Natural killer cell (primary cell): ENCODE measurements around the gene SYT11. TPM values are rescaled to one million over a fixed set of nuclear protein-coding genes. Genes with fewer than 3 reads are reported as not detected.

Source experiments
- ATAC-seq, 3 donors: fragments of 150-1000 bp in 2 of 3; fragments of 200-7000 bp in 1 of 3; cut with Tn5 transposase; 1 replicate in 1 of 3; 2 replicates in 2 of 3; pipeline ENCODE4 v1.10.0; 2021; ENCODE audit warnings: mild to moderate bottlenecking in 2 of 3, moderate library complexity in 2 of 3
- DNase-seq, 2 donors: peaks; one replicate each; pipeline versions ENCODE4 v3.0.0 to v3.0.0-alpha.2; 2013 to 2021; ENCODE audit warnings: mixed read lengths in 1 of 2
- H3K27ac ChIP-seq: one replicate; pipeline ENCODE4 v1.5.1; 2013; ENCODE audit warnings: mild to moderate bottlenecking, low read length
- H3K27me3 ChIP-seq: one replicate; pipeline ENCODE4 v1.6.1; 2013; ENCODE audit warnings: low read length; ENCODE audit not compliant: control insufficient read depth, insufficient read depth
- H3K36me3 ChIP-seq: one replicate; pipeline ENCODE4 v1.6.1; 2013; ENCODE audit warnings: low read length; ENCODE audit not compliant: control insufficient read depth, insufficient read depth
- H3K4me1 ChIP-seq: one replicate; pipeline ENCODE4 v1.6.1; 2013; ENCODE audit warnings: low read length; ENCODE audit not compliant: control insufficient read depth, insufficient read depth
- H3K4me3 ChIP-seq: one replicate; pipeline ENCODE4 v1.5.1; 2013; ENCODE audit warnings: low read length
- H3K9me3 ChIP-seq: one replicate; pipeline ENCODE4 v1.6.1; 2013; ENCODE audit warnings: low read length; ENCODE audit not compliant: control insufficient read depth, insufficient read depth
- H3K27ac Mint-ChIP-seq, 2 donors: one replicate each; pipeline ENCODE4 v1.8.0; 2022; ENCODE audit warnings: mild to moderate bottlenecking in 2 of 2, mixed read lengths in 2 of 2, moderate library complexity in 1 of 2
- H3K27me3 Mint-ChIP-seq, 2 donors: one replicate each; pipeline ENCODE4 v1.8.0; 2022; ENCODE audit warnings: low read depth in 2 of 2, mixed read lengths in 2 of 2
- H3K36me3 Mint-ChIP-seq: one replicate; pipeline ENCODE4 v1.8.0; 2022; ENCODE audit warnings: mixed read lengths
- H3K4me1 Mint-ChIP-seq, 2 donors: one replicate each; pipeline ENCODE4 v1.8.0; 2022; ENCODE audit warnings: mixed read lengths in 2 of 2
- H3K4me3 Mint-ChIP-seq: one replicate; pipeline ENCODE4 v1.8.0; 2022; ENCODE audit warnings: mild to moderate bottlenecking, moderate library complexity, mixed read lengths
- H3K9me3 Mint-ChIP-seq, 2 donors: one replicate each; pipeline ENCODE4 v1.8.0; 2022; ENCODE audit warnings: mixed read lengths in 2 of 2
- WGBS: methylation state at CpG from one replicate; pipeline ENCODE4 v1.1.7; 2013; ENCODE audit warnings: missing lambda C conversion rate; ENCODE audit not compliant: insufficient coverage; 5-methylcytosine and 5-hydroxymethylcytosine counted together
- intact Hi-C: fragments of 100-400 bp; cut with micrococcal nuclease; formaldehyde crosslinking; loops from one replicate; pipeline ENCODE4 v1.14.2; 2022
- total RNA-seq, 4 donors: library from RNA; stranded (reverse); fragments of 120-200 nt in 1 of 4; gene quantifications; one replicate each; pipeline versions ENCODE4 v1.2.3 to v1.2.4, GENCODE V29; 2013 to 2022
- TF ChIP-seq, protein P1 (sequence below): fragments of 200-600 bp; IDR thresholded peaks from one replicate; pipeline ENCODE4 v1.8.0; 2022; ENCODE audit warnings: antibody characterized with exemption

Gene SYT11
- total RNA-seq, 3 donors from 2014 or later (not counting 1 experiment from before 2014, with no cell fraction given) = 38.1 to 42.8 (median 39.8) TPM

GRCh38 chr1:155912056-155912536 lies 52.7 kb downstream of the SYT11 start:
- Mint-ChIP-seq H3K4me1 (peaks cover 21 to 25% of the 10 kb centered on the region in 2 donors), H3K4me3 (peak overlapping the region; percentile 31), H3K27ac (peak overlapping the region; percentile 95 to 99), H3K36me3 (peaks cover 22% of the 10 kb centered on the region), H3K9me3 (no peaks in the 10 kb centered on the region), H3K27me3 (no peaks in the 10 kb centered on the region)
- DNase-seq = no peak
- TF ChIP-seq, protein P1, sequence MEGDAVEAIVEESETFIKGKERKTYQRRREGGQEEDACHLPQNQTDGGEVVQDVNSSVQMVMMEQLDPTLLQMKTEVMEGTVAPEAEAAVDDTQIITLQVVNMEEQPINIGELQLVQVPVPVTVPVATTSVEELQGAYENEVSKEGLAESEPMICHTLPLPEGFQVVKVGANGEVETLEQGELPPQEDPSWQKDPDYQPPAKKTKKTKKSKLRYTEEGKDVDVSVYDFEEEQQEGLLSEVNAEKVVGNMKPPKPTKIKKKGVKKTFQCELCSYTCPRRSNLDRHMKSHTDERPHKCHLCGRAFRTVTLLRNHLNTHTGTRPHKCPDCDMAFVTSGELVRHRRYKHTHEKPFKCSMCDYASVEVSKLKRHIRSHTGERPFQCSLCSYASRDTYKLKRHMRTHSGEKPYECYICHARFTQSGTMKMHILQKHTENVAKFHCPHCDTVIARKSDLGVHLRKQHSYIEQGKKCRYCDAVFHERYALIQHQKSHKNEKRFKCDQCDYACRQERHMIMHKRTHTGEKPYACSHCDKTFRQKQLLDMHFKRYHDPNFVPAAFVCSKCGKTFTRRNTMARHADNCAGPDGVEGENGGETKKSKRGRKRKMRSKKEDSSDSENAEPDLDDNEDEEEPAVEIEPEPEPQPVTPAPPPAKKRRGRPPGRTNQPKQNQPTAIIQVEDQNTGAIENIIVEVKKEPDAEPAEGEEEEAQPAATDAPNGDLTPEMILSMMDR = no peak
- no peaks in the 10 kb centered on the region for H3K9me3 ChIP-seq
- peaks cover 54% of the 10 kb centered on the region for H3K36me3 ChIP-seq
- H3K4me3 ChIP-seq = no peak overlapping the region
- intact Hi-C loops = loop anchor here (5.0 kb wide), 1 partner anchor 65 kb away; the partner anchor contains the start of gene ARHGEF2
- no peak for ATAC-seq
- peak overlapping the region; percentile 71 for H3K27ac ChIP-seq
- no peaks in the 10 kb centered on the region for H3K27me3 ChIP-seq
- 89% methylated on average over 11 of the region's 11 CpGs for WGBS
- peaks cover 11% of the 10 kb centered on the region for H3K4me1 ChIP-seq

DNA sequence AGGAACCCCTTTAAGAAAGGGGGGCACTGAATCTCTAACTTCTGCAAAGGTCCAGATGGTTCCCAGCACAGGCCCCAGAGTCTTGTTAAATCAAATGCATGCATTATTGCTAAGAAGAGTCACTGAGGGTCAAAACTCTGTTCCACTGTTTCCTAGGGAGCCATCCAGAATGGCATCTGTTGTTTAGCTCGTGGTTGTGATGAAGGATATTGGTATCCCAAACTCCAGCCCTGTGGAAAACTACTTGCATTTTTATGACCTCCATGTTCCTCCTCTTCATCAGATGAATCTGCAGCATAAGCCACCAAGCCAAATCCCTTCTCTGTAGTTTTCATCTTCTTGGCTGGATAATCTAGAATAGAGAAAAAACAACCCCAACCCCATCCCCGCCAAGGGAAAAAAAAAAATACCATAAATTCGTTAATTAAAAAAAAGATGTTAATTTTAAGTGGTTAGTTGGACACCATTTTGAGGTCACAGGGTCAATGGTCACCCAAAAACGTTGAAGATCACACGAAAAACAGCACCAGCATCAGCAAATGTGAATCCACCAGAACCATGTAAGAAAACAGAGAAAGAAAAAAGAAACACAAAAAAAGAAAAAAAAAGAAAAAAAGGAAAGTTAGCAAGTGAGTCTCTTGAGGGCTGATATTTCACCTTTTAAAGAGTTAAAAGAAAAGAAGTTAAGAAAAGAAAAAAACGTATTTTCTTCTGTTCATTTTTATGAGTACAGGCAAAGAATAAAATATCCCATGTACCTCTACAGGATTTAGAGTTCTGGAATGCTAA lies 54.8 kb downstream of the SYT11 start:
- ATAC-seq = no peak
- Mint-ChIP-seq H3K27me3 (no peaks in the 10 kb centered on the region), H3K4me1 (peaks cover 21 to 25% of the 10 kb centered on the region in 2 donors), H3K4me3 (no peak overlapping the region), H3K9me3 (no peaks in the 10 kb centered on the region), H3K27ac (no peak overlapping the region), H3K36me3 (peaks cover 25% of the 10 kb centered on the region)
- no peak overlapping the region for H3K27ac ChIP-seq
- H3K4me1 ChIP-seq = peaks cover 11% of the 10 kb centered on the region
- H3K36me3 ChIP-seq = peaks cover 65% of the 10 kb centered on the region
- no peaks in the 10 kb centered on the region for H3K9me3 ChIP-seq
- DNase-seq = no peak
- H3K27me3 ChIP-seq = no peaks in the 10 kb centered on the region
- H3K4me3 ChIP-seq = no peak overlapping the region
- intact Hi-C loops = loop anchor here (5.0 kb wide), 1 partner anchor 63 kb away; the partner anchor contains the start of gene ARHGEF2
- TF ChIP-seq, protein P1 = no peak
- 94% methylated on average over 3 of the region's 6 CpGs for WGBS

- Histone ChIP-seq H3K27ac (no peak overlapping the region), H3K27me3 (no peaks in the 10 kb centered on the region), H3K4me1 (no peaks in the 10 kb centered on the region), H3K4me3 (no peak overlapping the region), H3K36me3 (peaks cover 87% of the 10 kb centered on the region), H3K9me3 (no peaks in the 10 kb centered on the region)
- Mint-ChIP-seq H3K9me3 (no peaks in the 10 kb centered on the region), H3K27ac (no peak overlapping the region), H3K4me3 (no peak overlapping the region), H3K36me3 (peaks cover 36% of the 10 kb centered on the region), H3K4me1 (peaks cover 0 to 6% of the 10 kb centered on the region in 2 donors), H3K27me3 (no peaks in the 10 kb centered on the region)
- DNase-seq (no peak), ATAC-seq (no peak)
- intact Hi-C loops = no loop called here
- 97% methylated on average over 3 of the region's 3 CpGs for WGBS
- TF ChIP-seq, protein P1 = no peak
Measured at GRCh38 chr1:155918660-155919059, 59.3 kb downstream of the SYT11 start.
